Endothelial cell of umbilical vein (primary cell): ENCODE data around the gene PNMA8A.

Experiments used
- EZH2 ChIP-seq: IDR thresholded peaks from 2 replicates; pipeline ENCODE4 v1.6.1; 2012; ENCODE audit warnings: borderline replicate concordance, low read depth, mild to moderate bottlenecking, moderate library complexity, low read length, inconsistent platforms; ENCODE audit not compliant: severe bottlenecking
- JUN ChIP-seq: IDR thresholded peaks from 2 replicates; pipeline ENCODE4 v1.6.1; 2011; ENCODE audit warnings: borderline replicate concordance, low read depth; ENCODE audit not compliant: insufficient read length, insufficient read depth
- POLR2A ChIP-seq: IDR thresholded peaks from 2 replicates; pipeline ENCODE4 v1.6.1; 2012; ENCODE audit warnings: low read depth, mild to moderate bottlenecking, control low read depth, low read length
- POLR2AphosphoS5 ChIP-seq: IDR thresholded peaks from 2 replicates; pipeline ENCODE4 v1.6.1; 2012; ENCODE audit warnings: low read depth, mild to moderate bottlenecking, control low read depth, low read length, moderate library complexity; ENCODE audit not compliant: insufficient read depth
- TF ChIP-seq, protein P1 (sequence below), 2 donors: IDR thresholded peaks; 1 replicate in 1 of 2; 2 replicates in 1 of 2; pipeline ENCODE4 v1.5.1; 2011; ENCODE audit warnings: low read length in 2 of 2, mild to moderate bottlenecking in 2 of 2, moderate library complexity in 2 of 2, control low read depth in 1 of 2, inconsistent platforms in 1 of 2, low read depth in 1 of 2; ENCODE audit not compliant: insufficient read depth in 1 of 2; ENCODE audit errors: extremely low read depth in 1 of 2
- TF ChIP-seq, protein P2 (sequence below): IDR thresholded peaks from 2 replicates; pipeline ENCODE4 v1.6.1; 2011; ENCODE audit not compliant: insufficient read depth, insufficient read length

DNA sequence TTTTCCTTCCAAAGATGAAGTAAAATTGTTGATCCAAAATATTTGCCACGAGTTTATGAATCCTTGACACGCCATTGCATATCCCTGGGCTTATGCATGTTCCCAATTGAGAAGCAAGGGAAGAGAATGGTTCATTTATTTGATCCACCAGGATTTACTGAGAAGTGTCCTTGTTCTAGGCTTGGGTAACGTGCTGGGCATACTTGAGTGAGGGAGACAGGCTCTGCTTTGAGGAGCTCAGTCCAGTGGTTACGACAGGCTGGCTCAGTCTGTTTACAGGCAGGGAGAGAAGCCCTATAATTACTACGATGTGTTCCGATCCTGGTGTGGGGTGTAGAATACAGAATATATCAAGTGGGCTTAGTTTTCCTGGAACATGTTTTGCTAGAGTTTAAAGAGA lies 36.4 kb downstream of the PNMA8A start:
- TF ChIP-seq POLR2A, result no peak
- TF ChIP-seq, protein P1, sequence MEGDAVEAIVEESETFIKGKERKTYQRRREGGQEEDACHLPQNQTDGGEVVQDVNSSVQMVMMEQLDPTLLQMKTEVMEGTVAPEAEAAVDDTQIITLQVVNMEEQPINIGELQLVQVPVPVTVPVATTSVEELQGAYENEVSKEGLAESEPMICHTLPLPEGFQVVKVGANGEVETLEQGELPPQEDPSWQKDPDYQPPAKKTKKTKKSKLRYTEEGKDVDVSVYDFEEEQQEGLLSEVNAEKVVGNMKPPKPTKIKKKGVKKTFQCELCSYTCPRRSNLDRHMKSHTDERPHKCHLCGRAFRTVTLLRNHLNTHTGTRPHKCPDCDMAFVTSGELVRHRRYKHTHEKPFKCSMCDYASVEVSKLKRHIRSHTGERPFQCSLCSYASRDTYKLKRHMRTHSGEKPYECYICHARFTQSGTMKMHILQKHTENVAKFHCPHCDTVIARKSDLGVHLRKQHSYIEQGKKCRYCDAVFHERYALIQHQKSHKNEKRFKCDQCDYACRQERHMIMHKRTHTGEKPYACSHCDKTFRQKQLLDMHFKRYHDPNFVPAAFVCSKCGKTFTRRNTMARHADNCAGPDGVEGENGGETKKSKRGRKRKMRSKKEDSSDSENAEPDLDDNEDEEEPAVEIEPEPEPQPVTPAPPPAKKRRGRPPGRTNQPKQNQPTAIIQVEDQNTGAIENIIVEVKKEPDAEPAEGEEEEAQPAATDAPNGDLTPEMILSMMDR (IDR thresholded peaks at IDR 0.05; ENCODE audit: extremely low read depth in 1 of 2, insufficient read depth in 1 of 2, low read depth in 1 of 2, low read length in 2 of 2), result no peak
- no peak for TF ChIP-seq JUN
- no peak for TF ChIP-seq POLR2AphosphoS5
- TF ChIP-seq, protein P2, sequence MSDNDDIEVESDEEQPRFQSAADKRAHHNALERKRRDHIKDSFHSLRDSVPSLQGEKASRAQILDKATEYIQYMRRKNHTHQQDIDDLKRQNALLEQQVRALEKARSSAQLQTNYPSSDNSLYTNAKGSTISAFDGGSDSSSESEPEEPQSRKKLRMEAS, result no peak
- TF ChIP-seq EZH2, result no peak
